Mesodermal cell (in vitro differentiated cells): ENCODE measurements around the gene DCST2.

Experiments used
- H3K27ac ChIP-seq: 2 replicates; pipeline ENCODE4 v1.7.0; 2013; ENCODE audit warnings: mild to moderate bottlenecking, low read depth, low read length, moderate library complexity; ENCODE audit not compliant: severe bottlenecking
- H3K36me3 ChIP-seq: 2 replicates; pipeline ENCODE4 v1.7.1; 2013; ENCODE audit warnings: mild to moderate bottlenecking, low read length, moderate library complexity; ENCODE audit not compliant: control insufficient read depth, insufficient read depth
- H3K4me1 ChIP-seq: one replicate; pipeline ENCODE4 v1.7.1; 2013; ENCODE audit warnings: mild to moderate bottlenecking, low read length; ENCODE audit not compliant: insufficient read depth, control insufficient read depth, poor library complexity, severe bottlenecking
- H3K4me3 ChIP-seq: 2 replicates; pipeline ENCODE4 v1.7.0; 2013; ENCODE audit warnings: low read length, control low read depth, mild to moderate bottlenecking; ENCODE audit not compliant: insufficient read depth, poor library complexity, severe bottlenecking; ENCODE audit errors: extremely low read depth
- H3K9me3 ChIP-seq: 2 replicates; pipeline ENCODE4 v1.7.1; 2013; ENCODE audit warnings: mild to moderate bottlenecking, low read length, moderate library complexity; ENCODE audit not compliant: control insufficient read depth
- WGBS, 2 experiments: methylation state at CpG; one replicate each; pipeline ENCODE4 v1.1.5; 2013; ENCODE audit warnings: missing lambda C conversion rate in 2 of 2; ENCODE audit not compliant: insufficient coverage in 2 of 2; 5-methylcytosine and 5-hydroxymethylcytosine counted together

Gene DCST2

DNA sequence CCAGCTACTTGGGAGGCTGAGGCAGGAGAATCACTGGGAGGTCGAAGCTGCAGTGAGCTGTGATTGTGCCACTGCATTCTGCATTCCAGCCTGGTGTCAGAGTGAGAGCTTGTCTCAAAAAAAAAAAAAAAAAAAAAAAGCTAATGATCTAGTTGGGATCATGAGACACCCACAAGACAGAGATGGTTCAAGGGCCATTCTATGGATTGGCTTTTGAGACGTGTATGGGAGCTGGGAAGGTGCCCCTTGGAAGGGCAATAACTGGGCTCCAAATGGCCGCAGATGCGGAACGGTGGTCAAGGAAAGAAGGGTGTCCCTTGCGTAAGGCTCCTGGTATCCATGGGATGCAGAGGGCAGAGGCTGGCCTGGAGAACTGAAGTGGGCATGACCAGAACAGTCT is 10.8 kb upstream of the DCST2 start:
- H3K9me3 ChIP-seq, result no peaks in the 10 kb centered on the region
- 100% methylated on average over 5 to 6 of the region's 6 CpGs for WGBS, 2 experiments
- H3K4me3 ChIP-seq, result no peak overlapping the region
- peaks cover 26% of the 10 kb centered on the region for H3K4me1 ChIP-seq
- no peaks in the 10 kb centered on the region for H3K36me3 ChIP-seq
- H3K27ac ChIP-seq, result no peak overlapping the region

DNA sequence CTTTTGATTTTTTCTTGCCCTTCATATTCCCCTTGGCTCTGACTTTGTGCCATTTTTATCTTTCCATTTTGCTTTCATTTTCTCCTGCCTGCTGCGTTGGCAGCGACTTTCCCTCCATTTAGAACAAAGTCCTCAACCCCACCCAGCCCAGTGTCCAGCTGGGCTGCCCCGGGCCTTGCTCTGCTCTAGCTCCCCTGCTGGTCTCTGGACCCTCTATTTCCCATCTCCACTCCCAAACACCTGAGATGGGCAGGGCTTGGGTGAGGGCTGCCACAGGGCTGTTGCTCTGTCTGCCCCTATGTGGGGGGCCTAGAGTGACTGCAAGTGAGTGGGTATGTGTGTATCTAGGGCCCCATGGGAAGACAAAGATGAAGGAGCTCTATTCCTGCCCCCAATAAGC is 10.2 kb upstream of the DCST2 start:
- no peaks in the 10 kb centered on the region for H3K9me3 ChIP-seq
- no peak overlapping the region for H3K27ac ChIP-seq
- no peak overlapping the region for H3K4me3 ChIP-seq
- peaks cover 26% of the 10 kb centered on the region for H3K4me1 ChIP-seq
- no peaks in the 10 kb centered on the region for H3K36me3 ChIP-seq
- WGBS, 2 experiments, result 83 to 100% methylated on average over 2 to 3 of the region's 3 CpGs

DNA sequence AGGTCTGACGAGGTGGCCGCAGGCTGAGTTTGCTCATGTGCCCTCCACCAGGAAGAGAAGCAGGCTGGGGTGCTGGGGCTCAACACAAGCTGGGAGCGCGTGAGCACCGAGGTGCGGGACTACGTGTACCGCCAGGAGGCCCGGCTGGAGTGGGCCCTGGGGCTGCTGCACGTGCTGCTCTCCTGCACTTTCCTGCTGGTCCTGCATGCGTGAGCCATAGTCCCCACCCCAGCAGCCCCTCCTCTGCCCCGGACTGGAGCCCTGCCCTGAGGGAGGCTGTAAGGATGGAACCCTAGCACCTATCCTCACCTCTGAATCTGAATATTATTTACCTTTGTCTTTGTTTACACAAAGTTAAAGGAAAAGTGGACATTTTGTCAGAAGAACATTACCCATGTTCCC is 9.7 kb upstream of the DCST2 start:
- no peaks in the 10 kb centered on the region for H3K36me3 ChIP-seq
- peaks cover 30% of the 10 kb centered on the region for H3K4me1 ChIP-seq
- no peak overlapping the region for H3K4me3 ChIP-seq
- no peak overlapping the region for H3K27ac ChIP-seq
- WGBS, 2 experiments, result 86 to 91% methylated on average over 7 to 10 of the region's 12 CpGs
- H3K9me3 ChIP-seq, result no peaks in the 10 kb centered on the region

DNA sequence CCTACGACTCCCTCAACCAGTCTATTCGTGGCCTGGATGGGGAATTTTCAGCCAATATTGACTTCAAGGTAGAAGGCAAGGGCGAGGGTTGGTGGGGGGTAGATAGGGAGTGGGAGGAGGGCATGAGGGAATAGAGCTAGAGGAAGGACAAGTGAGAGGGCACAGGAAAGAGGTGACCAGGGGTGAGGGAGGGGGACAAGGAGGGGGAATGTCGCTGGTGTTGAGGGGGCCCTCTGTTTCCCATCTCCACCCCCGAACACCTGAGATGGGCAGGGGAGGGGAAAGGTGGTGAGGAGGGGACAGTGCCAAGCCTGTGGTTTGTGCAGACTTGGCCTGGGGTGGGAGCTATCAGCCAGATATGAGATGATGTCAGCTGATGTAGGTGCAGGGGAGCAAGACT is 9.2 kb upstream of the DCST2 start:
- Histone ChIP-seq H3K36me3 (no peaks in the 10 kb centered on the region), H3K4me3 (no peak overlapping the region), H3K9me3 (no peaks in the 10 kb centered on the region), H3K27ac (no peak overlapping the region), H3K4me1 (peaks cover 31% of the 10 kb centered on the region)
- WGBS, 2 experiments, result 79 to 91% methylated on average over 4 of the region's 5 CpGs

DNA sequence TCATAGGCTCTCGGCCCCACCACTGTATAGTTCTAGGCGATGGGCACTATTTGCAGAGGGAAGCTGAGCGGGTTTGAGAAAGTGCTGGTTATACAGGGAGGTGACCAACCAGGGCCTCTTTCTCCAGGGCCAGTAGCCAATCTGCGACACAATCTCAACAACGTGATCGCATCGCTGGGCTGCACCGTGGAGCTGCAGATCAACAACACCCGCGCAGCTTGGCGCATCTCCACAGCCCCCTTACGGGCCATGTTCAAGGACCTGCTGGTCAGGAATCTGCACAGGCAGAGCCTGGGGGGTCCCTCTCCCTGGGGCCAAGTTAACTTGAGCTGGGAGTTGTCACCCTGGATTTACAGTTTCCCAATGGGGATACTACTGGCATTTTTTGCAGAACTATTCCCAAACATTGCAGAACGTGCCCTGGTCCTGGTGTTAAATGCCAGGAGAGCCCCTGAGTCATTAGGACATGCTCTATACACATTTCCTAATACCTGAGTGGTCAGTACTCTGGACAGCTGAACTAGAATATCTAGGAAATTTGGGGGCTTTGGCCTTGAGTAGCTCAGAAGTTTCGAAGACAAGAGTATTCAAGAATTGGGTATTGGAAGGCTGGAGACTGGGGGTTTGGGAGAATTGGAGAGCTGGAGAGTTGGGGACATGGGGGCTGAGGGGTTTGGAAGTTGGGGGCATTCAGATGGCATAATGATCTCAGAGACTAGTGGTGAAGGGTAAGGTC is 6.9 kb upstream of the DCST2 start:
- H3K36me3 ChIP-seq, result no peaks in the 10 kb centered on the region
- 95 to 96% methylated on average over 13 to 14 of the region's 14 CpGs for WGBS, 2 experiments
- H3K4me3 ChIP-seq, result no peak overlapping the region
- H3K4me1 ChIP-seq, result peaks cover 20% of the 10 kb centered on the region
- H3K9me3 ChIP-seq, result no peaks in the 10 kb centered on the region
- H3K27ac ChIP-seq, result no peak overlapping the region

DNA sequence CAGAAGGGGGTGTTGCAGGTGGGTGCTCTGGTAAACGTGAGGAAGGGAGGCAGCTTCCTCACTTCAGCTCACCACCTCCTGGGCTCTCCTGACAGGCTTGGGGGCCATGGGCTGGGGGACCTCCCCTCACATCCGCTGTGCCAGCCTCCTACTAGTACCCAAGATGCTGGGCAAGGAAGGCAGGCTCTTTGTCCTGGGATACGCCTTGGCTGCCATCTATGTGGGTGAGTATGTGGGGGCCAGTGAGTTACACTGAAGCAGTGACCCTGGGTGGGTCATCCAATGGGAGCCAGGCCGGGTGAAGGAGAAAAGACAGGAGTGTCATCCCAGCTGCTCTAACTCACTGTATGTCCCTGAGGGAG is 5.7 kb upstream of the DCST2 start:
- Histone ChIP-seq H3K4me1 (peaks cover 11% of the 10 kb centered on the region), H3K36me3 (no peaks in the 10 kb centered on the region), H3K27ac (no peak overlapping the region), H3K9me3 (no peaks in the 10 kb centered on the region), H3K4me3 (no peak overlapping the region)
- WGBS, 2 experiments, result 80 to 90% methylated on average over 2 of the region's 4 CpGs

DNA sequence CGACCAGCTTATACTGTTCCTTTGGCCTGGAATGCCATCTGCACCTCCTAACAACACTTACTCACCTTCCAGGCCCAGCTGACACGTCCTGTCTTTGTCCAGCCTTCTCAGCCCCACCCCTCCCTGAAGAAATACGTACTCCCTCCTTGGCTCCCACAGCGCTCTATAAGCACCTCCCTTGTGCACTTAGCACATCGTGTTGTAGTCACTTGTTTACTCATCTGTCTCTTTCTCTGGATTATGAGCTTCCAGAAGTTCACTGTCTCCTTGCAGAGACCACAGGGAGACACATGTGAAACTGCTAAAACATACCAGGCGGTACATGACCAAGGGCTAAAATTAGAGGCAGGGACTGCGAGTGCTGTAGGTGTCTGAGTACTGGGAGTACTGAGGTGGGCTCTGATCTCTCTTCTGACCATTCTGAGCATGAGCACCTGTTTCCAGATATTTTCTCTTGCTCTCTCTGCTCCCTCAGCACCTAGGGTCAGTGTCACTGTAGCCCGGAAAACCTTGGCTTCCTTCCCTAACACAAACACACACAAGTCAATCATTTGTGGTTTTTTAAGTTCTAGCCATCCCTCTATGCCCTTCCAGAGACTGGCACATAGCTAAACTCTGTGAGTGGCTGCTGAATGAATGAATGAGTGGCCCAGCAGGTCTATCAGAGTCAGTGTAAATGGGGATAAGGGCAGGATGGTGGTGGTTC is 5.2 kb upstream of the DCST2 start:
- H3K9me3 ChIP-seq, result no peaks in the 10 kb centered on the region
- 80 to 85% methylated on average over 5 to 8 of the region's 8 CpGs for WGBS, 2 experiments

DNA sequence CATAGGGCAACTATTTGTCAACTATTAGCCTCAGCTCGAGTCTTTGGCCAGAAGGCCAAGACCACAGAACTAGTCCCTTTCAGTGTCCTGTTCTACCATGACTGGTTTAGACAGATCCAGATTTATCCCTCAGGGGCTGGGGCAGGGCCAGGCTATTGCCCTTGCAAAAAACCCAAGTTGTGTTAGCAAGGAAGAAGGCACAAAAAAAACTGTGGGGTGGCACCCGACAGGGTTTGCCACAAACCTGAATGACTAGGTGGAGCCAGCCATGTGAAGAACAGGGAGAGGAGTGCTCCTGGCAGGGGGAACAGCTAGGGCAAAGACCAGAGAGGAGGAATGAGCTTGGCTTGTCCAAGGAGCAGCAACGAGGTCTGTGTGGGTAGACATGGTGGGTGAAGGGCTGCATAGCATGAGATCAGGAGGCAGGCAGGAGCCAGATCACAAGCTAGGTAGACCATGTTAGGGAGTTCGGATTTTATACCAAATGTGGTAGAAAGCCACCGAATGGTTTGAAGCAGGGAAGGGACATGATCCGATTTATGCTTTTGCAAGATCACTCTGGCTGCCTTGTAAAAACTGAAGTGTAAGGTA is 4.4 kb upstream of the DCST2 start:
- 93 to 100% methylated on average over 6 of the region's 6 CpGs for WGBS, 2 experiments
- no peaks in the 10 kb centered on the region for H3K36me3 ChIP-seq
- no peak overlapping the region for H3K4me3 ChIP-seq
- no peak overlapping the region for H3K27ac ChIP-seq
- H3K4me1 ChIP-seq, result peaks cover 11% of the 10 kb centered on the region
- no peaks in the 10 kb centered on the region for H3K9me3 ChIP-seq

More for the DNA sequence above, 5.2 kb upstream of the DCST2 start:
- H3K4me3 ChIP-seq, result no peak overlapping the region
- peaks cover 11% of the 10 kb centered on the region for H3K4me1 ChIP-seq
- H3K36me3 ChIP-seq, result no peaks in the 10 kb centered on the region
- no peak overlapping the region for H3K27ac ChIP-seq

DNA sequence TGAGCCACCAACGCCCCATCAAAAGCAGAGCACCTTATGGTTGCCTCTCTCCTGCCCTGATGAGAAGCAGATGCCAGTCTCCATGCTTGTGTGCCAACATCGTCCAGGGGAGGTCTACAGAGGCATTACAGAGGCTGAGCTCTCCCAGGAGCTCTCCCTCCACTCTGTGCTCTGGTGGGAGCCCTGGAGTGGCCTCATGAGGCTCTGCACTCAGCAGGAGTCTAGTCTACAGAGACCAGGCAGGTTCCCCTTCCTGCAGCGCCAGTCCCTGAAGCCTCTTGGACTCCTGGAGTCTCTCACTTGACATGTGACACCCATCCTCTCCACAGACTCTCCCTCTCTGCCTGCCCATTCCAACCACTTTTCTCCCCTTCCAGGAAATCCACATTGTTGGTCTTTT is 3.5 kb upstream of the DCST2 start:
- WGBS, 2 experiments, result 94 to 97% methylated on average over 3 of the region's 3 CpGs
- Histone ChIP-seq H3K4me3 (no peak overlapping the region), H3K4me1 (peaks cover 11% of the 10 kb centered on the region), H3K9me3 (no peaks in the 10 kb centered on the region), H3K36me3 (no peaks in the 10 kb centered on the region), H3K27ac (no peak overlapping the region)

DNA sequence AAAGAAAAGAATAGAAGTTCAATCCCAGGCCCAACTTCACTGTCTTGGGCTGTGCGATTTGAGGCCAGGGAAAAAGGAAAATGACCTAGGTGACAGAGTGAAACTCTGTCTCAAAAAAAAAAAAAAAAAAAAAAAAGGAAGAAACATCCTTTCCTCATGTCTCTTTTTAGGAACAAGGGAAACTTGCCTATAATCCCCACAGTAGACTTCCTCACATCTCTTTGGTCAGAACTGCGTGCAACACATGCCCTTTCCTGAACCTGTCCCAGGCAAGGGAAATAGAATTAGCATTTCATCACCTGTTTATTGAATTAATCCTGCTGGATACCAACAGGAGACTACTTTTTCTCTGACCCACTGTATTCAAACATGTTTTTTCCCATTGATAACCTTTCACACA is 2.4 kb upstream of the DCST2 start:
- Histone ChIP-seq H3K27ac (no peak overlapping the region), H3K4me1 (peaks cover 11% of the 10 kb centered on the region), H3K36me3 (no peaks in the 10 kb centered on the region), H3K9me3 (no peaks in the 10 kb centered on the region), H3K4me3 (no peak overlapping the region)
- 100% methylated on average over 1 of the region's 2 CpGs for WGBS, 2 experiments
